ENCODE data around the gene PLXNA1.

The PLXNA1 gene

DNA sequence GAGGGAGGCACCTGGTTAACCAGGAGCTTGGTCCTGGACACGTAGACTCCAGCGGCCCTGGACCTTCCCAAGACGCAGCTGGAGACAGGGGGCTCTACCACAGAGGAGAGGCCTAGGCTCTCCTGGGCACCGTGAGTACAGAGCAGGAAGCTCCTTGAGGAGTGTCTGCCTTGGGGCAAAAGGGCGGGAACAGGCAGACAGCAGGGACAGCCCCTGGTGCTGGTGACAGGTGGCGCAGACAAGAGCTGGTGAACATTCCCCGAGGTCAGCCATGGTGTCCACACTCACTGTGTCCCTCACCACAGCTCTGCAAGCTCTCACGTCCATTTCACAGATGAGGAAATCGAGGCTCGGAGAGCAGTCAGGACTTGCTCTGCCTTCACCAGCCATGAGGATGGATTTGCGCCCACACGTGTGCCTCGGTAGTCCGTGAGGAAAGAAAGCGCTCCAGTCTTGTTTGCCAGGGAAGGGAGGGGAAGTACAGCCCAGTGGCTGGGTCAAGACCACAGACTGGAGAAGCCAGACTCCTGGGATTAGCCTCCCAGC, 2.6 kb upstream of the PLXNA1 start:
- H3K27ac ChIP-seq (ENCODE audit: low read length) = no peak overlapping the region
- H3K4me3 ChIP-seq (ENCODE audit: low read length) = no peak overlapping the region
- peaks cover 21% of the 10 kb centered on the region for H3K79me2 ChIP-seq (ENCODE audit: low read length)
- H3K27me3 ChIP-seq (ENCODE audit: low read depth, low read length) = peaks cover 7% of the 10 kb centered on the region
- TF ChIP-seq EZH2phosphoT487 (IDR thresholded peaks at IDR 0.05; ENCODE audit: low read depth) = no peak
- TF ChIP-seq, protein P1, sequence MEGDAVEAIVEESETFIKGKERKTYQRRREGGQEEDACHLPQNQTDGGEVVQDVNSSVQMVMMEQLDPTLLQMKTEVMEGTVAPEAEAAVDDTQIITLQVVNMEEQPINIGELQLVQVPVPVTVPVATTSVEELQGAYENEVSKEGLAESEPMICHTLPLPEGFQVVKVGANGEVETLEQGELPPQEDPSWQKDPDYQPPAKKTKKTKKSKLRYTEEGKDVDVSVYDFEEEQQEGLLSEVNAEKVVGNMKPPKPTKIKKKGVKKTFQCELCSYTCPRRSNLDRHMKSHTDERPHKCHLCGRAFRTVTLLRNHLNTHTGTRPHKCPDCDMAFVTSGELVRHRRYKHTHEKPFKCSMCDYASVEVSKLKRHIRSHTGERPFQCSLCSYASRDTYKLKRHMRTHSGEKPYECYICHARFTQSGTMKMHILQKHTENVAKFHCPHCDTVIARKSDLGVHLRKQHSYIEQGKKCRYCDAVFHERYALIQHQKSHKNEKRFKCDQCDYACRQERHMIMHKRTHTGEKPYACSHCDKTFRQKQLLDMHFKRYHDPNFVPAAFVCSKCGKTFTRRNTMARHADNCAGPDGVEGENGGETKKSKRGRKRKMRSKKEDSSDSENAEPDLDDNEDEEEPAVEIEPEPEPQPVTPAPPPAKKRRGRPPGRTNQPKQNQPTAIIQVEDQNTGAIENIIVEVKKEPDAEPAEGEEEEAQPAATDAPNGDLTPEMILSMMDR (IDR thresholded peaks at IDR 0.05; ENCODE audit: low read depth, low read length) = no peak
- H3K4me2 ChIP-seq (ENCODE audit: low read length) = no peak overlapping the region
- H3K9me3 ChIP-seq (ENCODE audit: insufficient read depth, low read length) = 0 out of 2 replicates have a peak, but pooled peaks cover 2% of the 10 kb centered on the region
- H3K4me1 ChIP-seq (ENCODE audit: low read length) = peaks cover 19% of the 10 kb centered on the region
- H2AFZ ChIP-seq (ENCODE audit: low read depth, low read length) = no peak overlapping the region
- no peaks in the 10 kb centered on the region for H3K36me3 ChIP-seq (replicated peaks; ENCODE audit: low read depth, low read length)
- H3K9ac ChIP-seq (ENCODE audit: low read length) = no peak overlapping the region
- H4K20me1 ChIP-seq (ENCODE audit: insufficient read depth, low read length) = peaks cover 15% of the 10 kb centered on the region

DNA sequence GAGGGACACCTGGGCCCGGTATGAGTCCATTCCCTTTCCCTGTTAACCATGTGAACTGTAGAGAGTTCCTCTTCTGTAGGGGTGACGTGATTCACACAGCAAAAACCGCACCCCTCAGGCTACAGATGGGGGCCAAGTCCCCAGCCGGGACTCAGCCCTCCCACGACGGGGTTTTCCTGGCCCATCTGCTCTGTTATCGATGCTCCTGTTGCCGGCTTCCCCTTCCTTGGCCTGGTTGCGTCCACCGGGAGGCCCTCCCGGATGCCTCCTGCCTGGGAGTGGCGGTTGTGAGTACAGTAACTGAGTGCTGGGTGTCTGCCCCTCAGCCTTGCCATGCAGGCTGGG, 817 bp upstream of the PLXNA1 start:
- Histone ChIP-seq H3K79me2 (ENCODE audit: low read length) (peaks cover 39% of the 10 kb centered on the region), H3K4me3 (ENCODE audit: low read length) (peak overlapping the region; percentile 78), H3K9ac (ENCODE audit: low read length) (peak overlapping the region; percentile 83), H3K4me1 (ENCODE audit: low read length) (peaks cover 19% of the 10 kb centered on the region), H2AFZ (ENCODE audit: low read depth, low read length) (peak overlapping the region; percentile 71; the same call in 1 of the 2 replicates), H3K27ac (ENCODE audit: low read length) (peak overlapping the region; percentile 75), H3K27me3 (ENCODE audit: low read depth, low read length) (peaks cover 7% of the 10 kb centered on the region), H3K4me2 (ENCODE audit: low read length) (peak overlapping the region; percentile 92), H3K36me3 (replicated peaks; ENCODE audit: low read depth, low read length) (no peaks in the 10 kb centered on the region), H3K9me3 (ENCODE audit: insufficient read depth, low read length) (no peaks in the 10 kb centered on the region), H4K20me1 (ENCODE audit: insufficient read depth, low read length) (peaks cover 31% of the 10 kb centered on the region)
- no peak for TF ChIP-seq EZH2phosphoT487 (IDR thresholded peaks at IDR 0.05; ENCODE audit: low read depth)
- TF ChIP-seq, protein P1 (IDR thresholded peaks at IDR 0.05; ENCODE audit: low read depth, low read length) = no peak

DNA sequence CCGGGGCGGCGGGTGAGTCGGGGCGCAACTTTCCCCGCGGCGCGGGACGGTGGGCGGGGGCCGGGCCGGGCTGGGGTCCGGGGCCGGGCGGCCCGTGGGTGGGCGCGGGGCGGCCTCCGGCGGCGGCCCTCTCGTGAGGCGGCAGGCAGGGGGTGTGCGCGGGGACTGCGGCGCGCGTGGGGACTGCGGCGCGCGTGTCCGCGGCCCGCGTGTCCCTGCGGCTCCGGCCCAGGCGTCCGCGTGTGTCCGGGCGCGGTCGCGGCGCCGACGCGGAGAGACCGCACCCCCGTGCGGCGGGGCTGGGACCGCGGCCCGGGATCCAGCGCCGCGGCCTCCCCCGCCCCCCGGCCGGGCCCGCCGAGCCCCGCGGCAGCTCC, 349 bp downstream of the PLXNA1 start:
- no peaks in the 10 kb centered on the region for H3K9me3 ChIP-seq (ENCODE audit: insufficient read depth, low read length)
- H3K4me2 ChIP-seq (ENCODE audit: low read length) = peak overlapping the region; percentile 89
- H3K4me1 ChIP-seq (ENCODE audit: low read length) = peaks cover 19% of the 10 kb centered on the region
- H2AFZ ChIP-seq (ENCODE audit: low read depth, low read length) = no peak overlapping the region
- no peak overlapping the region for H3K27ac ChIP-seq (ENCODE audit: low read length)
- H4K20me1 ChIP-seq (ENCODE audit: insufficient read depth, low read length) = peaks cover 39% of the 10 kb centered on the region
- H3K9ac ChIP-seq (ENCODE audit: low read length) = peak overlapping the region; percentile 81
- peak overlapping the region; percentile 90 for H3K4me3 ChIP-seq (ENCODE audit: low read length)
- H3K27me3 ChIP-seq (ENCODE audit: low read depth, low read length) = peaks cover 7% of the 10 kb centered on the region
- TF ChIP-seq EZH2phosphoT487 (IDR thresholded peaks at IDR 0.05; ENCODE audit: low read depth) = no peak
- TF ChIP-seq, protein P1 (IDR thresholded peaks at IDR 0.05; ENCODE audit: low read depth, low read length) = no peak
- H3K36me3 ChIP-seq (replicated peaks; ENCODE audit: low read depth, low read length) = no peaks in the 10 kb centered on the region
- peaks cover 43% of the 10 kb centered on the region for H3K79me2 ChIP-seq (ENCODE audit: low read length)

DNA sequence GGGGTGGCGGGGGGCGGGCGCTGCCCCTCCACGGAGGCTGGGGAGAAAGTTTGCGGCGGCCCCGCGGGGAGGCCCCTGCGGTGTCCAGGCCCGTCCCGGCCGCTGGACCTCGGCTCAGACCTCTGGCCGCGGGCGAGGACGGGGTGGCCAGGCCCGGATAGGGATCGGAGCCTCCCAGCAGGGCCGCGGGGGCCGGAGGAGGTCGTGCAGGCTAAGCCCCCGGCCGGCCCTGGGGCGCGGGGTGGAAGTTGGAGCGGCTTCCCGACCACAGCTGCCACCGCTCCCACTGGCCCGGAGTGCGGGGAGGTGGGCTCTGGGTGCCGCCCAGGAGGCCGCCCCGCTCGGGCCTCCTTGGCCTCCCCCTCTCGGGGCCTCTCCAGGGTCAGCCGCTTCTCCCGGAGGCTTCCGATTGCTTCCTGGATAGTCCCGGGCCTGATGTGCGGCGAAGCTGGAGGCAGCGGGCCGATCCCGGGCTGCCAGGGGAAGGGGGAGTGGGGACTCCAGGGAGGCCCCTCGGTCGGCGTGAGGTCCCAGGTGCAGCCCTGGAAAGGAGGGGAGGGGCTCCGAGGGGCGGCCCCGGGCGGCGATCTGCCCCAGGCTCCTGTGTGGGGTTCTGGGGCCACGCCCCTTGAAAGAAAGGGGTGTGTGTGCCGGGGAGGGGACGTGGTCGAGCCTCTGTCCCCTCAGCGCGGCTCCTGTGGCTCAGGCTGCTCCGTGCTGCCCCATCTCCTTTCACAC, 907 bp downstream of the PLXNA1 start:
- Histone ChIP-seq H3K79me2 (ENCODE audit: low read length) (peaks cover 43% of the 10 kb centered on the region), H3K9me3 (ENCODE audit: insufficient read depth, low read length) (no peaks in the 10 kb centered on the region), H3K27ac (ENCODE audit: low read length) (no peak overlapping the region), H3K4me3 (ENCODE audit: low read length) (peak overlapping the region; percentile 90), H4K20me1 (ENCODE audit: insufficient read depth, low read length) (peaks cover 42% of the 10 kb centered on the region), H2AFZ (ENCODE audit: low read depth, low read length) (no peak overlapping the region), H3K4me2 (ENCODE audit: low read length) (peak overlapping the region; percentile 89), H3K36me3 (replicated peaks; ENCODE audit: low read depth, low read length) (no peaks in the 10 kb centered on the region), H3K9ac (ENCODE audit: low read length) (peak overlapping the region; percentile 81), H3K4me1 (ENCODE audit: low read length) (peaks cover 19% of the 10 kb centered on the region), H3K27me3 (ENCODE audit: low read depth, low read length) (peaks cover 7% of the 10 kb centered on the region)
- no peak for TF ChIP-seq EZH2phosphoT487 (IDR thresholded peaks at IDR 0.05; ENCODE audit: low read depth)
- TF ChIP-seq, protein P1 (IDR thresholded peaks at IDR 0.05; ENCODE audit: low read depth, low read length) = no peak
